NAMALWA (cell line): ENCODE results near the gene PROK2.

ENCODE experiments used
- DNase-seq: peaks from one replicate; pipeline ENCODE4 v3.0.0-alpha.2; 2015; ENCODE audit warnings: low spot score

The PROK2 gene

DNA sequence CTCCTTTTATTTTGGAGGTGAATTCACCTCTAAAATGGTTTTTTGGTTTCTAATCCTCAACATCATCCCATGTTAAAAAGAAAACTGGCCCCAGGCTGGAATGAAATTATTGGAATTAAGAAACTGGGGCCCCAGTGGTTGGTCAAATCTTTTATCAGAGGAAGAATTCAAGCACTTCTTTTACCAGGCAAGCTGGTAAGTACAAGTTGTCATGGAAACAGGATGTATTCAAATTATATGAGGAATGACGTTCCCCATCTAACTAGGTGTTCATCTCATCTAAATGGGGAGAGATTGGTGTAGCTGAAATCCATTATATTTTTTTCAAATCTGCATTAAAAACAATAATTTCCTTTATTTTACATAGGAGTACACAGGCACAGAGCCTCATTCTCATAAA, 50.1 kb downstream of the PROK2 start:
- no peak for DNase-seq

DNA sequence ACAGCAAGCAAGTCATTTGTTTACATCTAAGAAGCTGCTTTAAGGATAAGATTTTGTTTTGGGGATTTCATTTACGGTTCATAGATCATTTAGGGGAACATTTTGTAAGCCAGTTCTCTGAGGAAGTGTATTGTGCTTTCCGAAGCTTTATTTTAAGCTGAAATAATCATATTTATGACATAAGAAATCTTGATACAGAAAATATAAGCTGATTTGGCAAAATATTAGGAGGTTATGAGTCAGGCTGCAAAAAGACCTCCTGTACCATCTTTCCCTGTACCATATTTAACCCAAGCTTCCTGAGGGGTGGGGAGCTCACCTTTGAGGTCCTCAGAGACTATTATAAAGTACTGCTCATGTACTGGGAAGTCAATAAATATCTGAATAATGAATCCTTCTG, 51.6 kb downstream of the PROK2 start:
- DNase-seq: no peak

DNA sequence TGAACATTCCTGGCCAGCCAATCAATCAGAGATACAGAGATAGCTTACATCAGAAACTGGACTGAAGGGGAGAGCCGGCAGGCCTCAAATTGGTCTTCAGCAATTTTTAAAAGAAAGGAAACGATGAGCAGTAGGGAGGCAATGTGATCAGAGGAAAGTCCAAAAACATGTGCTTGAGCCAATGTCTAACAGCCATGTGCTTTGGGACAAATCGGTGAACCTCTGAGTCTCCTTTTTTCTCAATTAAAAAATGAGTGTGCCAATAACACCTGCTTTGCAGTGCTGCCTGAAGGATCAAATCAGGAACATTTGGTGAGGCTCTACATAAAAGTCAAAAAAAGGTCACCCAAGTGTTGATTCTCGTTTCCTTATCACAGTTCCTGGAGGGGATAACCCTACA, 52.3 kb downstream of the PROK2 start:
- no peak for DNase-seq

DNA sequence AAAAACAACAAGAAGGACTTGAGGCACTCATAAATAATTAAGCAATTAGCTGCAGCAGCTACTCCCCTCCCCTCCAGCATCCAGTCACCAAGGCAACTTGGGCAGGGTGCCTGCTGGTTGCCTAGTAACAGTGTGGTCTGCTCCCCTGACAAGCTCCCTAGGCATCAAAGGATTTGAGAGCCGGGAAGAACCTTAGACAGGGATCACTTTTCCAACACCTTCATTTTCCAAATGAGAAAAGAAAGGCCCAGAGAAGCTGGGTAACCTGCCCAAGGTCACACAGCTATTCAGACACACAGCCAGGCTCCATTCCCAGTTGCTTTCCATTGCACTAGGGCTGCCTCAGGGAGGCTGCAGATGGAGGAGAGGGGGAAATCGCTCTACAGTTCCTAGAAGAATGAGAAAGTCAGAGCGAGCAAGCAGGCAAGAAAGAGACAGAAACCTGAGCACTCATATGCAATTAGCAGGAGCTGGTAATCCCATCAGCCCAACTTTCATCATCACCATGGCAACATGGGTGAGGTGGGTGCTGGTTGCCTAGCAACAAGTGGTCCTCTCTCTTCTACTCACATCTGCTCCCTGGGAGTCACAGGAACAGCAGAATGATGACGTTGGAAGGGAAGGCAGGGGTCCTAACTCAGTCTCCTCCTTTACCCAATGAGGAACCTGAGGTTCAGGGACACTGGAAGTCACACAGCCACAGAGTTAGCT, 56.2 kb downstream of the PROK2 start:
- peak; percentile 15 for DNase-seq

DNA sequence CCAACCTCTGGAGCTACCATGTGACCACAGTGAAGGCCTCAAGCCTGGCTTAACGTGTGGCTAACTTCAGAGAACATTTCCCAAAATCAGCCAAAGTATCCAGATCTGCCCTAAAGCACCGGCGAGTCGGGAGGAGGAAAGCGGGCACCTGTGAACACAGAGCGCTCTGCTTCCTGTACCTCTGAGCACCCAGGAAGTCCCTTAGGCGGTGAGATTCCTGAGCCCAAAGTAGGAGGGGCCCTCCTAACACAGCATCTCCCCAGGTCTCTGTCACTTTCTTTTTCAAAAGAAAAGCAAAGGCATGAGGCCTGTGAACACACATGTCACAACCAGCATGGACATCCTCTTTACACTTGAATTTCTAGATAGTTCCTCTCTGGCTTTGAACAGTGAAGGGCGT, 58.8 kb downstream of the PROK2 start:
- no peak for DNase-seq

DNA sequence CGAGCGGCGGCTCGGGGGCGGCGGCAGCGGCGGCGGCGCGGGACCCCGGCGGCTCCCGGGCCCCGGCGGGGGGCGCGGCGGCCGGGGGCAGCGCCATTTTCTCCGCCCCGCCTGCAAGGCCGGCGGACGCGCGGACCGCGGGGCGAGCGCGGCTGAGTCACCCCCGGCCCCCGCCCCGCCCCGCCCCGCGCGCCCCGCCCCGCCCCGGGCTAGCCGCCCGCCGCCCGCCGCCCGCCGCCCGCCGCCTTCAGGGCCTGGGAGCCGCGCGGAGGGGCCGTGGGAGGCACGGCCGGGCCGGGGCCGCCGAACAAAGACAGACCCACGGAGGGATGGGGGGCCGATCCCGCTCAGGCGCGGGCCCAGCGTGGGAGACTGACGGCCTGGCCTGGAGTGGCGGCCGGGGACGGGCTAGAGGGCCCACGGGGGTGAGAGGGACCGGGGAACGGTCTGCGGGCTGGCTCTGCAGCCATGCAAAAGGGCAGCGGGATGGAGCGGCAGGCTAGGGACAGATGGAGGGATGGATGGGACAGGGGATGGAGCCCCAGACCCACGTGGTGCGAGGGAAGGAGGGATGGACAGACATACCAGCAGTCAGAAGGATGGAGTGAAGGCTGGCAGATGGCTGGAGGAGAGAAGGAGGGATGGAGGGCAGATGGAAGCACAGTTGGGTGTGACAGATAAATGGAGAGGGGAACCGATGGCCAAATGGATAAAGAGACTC, 59.5 kb downstream of the PROK2 start, which contains the start of gene EIF4E3:
Gene EIF4E3, minus strand, starts transcription at position 132 of the 721 bp plus-strand sequence. Its CDS starts 35 bp downstream, at position 97.
- no peak for DNase-seq

DNA sequence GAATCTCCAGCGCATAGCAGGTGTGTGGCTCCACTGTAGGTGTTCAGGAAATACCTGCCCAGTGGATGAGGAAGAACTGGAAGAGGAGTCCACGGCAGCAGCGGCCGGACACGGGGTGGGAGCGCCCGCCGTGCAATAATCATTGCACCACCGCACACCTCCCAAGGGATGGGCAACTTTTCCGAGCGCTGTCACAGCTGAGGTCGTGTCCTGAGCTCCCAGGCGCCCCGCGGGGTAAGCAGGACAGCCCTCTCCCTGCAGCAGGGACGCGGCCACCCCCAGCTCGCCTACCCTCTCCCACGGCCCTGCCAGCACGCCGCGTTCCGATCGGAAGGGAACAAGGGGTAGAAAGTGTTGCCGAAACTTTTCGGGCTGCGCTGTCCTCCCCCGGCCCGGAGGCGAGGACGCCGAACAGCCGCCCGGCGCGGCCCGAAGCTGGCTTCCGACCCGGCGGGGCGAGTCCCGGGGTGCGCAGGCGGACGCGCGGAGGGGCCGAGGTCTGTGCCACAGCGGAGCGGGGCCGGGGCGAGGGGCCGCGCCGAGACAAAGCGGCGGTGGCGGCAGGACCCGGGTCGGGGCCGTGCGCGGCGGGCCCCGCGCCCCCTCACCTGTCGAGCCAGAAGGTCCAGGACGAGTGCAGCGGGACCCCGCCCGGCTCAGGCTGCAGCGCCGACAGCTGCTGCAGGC, 60.2 kb downstream of the PROK2 start:
- no peak for DNase-seq

DNA sequence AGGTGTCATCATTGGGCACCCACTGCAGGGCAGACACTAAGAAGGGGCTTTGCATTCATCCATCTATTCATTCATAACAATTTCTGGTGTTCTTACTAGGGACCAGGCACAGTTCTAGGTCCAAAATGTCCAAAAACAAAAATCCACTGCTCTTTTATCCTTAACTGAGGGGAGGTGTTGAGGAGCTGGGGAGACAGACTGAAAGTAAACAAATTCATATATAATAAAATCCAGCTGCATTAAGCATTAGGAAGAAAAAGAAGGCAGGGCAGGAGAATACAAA, 60.8 kb downstream of the PROK2 start:
- no peak for DNase-seq

DNA sequence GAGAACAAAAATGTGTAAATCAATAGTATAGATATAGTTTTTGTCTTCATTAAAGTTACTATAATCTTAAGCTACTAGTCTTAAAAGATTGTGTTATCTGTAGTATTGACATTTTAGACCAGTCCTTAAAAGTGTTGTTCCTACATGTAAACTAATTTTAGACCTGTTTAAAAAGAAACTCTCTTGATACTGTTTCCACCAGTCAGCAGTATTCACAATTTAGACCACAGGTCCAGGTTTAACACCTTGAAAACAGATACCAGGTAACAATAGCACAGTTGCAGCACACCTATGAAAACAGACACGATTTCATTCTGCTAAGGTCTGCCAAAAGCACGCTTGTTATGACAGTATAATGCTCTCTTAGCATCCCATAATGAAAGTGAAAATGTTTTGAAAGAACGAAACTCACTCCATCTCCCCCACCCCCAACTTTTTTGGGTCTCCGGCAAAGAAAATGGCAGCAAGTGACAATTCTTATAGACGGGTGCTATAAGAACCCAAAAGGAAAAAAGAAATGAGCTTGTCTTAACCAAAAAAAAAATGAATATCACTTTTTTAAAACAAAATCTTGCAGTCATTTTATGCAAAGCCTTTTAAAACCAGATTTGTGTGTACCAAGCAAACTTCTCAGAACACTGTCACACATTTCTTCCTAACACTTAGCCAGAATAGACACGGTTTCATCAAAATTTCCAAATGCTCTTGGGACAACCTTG, 61.3 kb downstream of the PROK2 start:
- DNase-seq: no peak

DNA sequence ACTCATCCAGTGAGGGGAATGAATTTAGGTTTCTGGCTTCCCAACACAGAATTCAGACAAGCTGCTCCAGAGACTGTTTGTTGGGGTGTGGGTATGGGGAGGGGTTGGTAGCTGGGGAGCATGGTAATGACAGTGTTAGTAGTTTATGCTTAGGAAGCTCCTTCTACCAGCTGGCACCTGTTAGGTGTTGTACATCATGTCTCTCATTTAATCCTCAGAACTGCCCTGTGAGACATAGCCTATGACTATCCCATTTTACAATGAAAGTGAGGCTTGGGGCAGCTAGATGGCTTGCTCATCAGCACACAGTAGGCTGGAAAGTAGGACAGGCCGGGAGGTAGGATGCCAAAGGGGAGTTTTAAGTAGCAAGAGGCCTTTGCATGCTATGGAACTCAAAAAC, 62.3 kb downstream of the PROK2 start:
- no peak for DNase-seq
